AG10803 (cell line): ENCODE results near the gene CD58.

Experiments
- DNase-seq: peaks from one replicate; pipeline ENCODE4 v3.0.0; 2010; ENCODE audit warnings: low read depth
- H3K4me3 ChIP-seq: 2 replicates; pipeline ENCODE4 v1.5.1; 2011; ENCODE audit warnings: mild to moderate bottlenecking, low read length, control low read depth
- TF ChIP-seq, protein P1 (sequence below): conservative IDR thresholded peaks from 2 replicates; pipeline ENCODE4 v1.5.1; 2011; ENCODE audit warnings: mild to moderate bottlenecking, low read length, control low read depth, inconsistent platforms

CD58 gene

GRCh38 chr1:116492358-116492811, 78.4 kb downstream of the CD58 start:
- TF ChIP-seq, protein P1, sequence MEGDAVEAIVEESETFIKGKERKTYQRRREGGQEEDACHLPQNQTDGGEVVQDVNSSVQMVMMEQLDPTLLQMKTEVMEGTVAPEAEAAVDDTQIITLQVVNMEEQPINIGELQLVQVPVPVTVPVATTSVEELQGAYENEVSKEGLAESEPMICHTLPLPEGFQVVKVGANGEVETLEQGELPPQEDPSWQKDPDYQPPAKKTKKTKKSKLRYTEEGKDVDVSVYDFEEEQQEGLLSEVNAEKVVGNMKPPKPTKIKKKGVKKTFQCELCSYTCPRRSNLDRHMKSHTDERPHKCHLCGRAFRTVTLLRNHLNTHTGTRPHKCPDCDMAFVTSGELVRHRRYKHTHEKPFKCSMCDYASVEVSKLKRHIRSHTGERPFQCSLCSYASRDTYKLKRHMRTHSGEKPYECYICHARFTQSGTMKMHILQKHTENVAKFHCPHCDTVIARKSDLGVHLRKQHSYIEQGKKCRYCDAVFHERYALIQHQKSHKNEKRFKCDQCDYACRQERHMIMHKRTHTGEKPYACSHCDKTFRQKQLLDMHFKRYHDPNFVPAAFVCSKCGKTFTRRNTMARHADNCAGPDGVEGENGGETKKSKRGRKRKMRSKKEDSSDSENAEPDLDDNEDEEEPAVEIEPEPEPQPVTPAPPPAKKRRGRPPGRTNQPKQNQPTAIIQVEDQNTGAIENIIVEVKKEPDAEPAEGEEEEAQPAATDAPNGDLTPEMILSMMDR = no peak
- DNase-seq = no peak
- no peak overlapping the region for H3K4me3 ChIP-seq

- no peak overlapping the region for H3K4me3 ChIP-seq
- no peak for DNase-seq
- TF ChIP-seq, protein P1 = no peak
Measured at GRCh38 chr1:116491700-116492357, 79.0 kb downstream of the CD58 start.

- DNase-seq = no peak
- no peak overlapping the region for H3K4me3 ChIP-seq
- TF ChIP-seq, protein P1 = no peak
Measured at GRCh38 chr1:116490588-116490987, 80.2 kb downstream of the CD58 start.

DNA sequence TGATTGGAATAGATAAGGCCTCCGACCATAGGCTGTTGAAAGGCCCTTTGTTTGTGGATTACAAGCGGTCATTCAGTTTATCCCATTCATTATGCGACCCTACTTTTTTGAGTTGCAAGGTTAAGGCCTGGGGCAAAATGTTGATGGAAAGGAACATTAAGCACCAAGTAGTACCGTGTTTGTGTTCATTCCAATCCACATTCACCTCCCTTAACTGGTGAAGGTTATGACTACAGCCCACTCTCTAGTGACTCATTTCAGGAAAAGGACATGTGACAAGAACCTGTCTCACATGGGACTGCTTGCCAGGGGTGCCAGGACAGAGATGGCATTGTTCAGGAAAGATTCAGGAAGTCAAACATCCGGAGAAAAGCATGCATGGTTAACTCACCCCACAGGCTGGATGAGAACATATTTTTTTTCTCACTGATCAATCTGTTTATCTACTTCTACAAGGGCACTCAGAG, 81.6 kb downstream of the CD58 start:
- TF ChIP-seq, protein P1 = no peak
- no peak for DNase-seq
- no peak overlapping the region for H3K4me3 ChIP-seq

GRCh38 chr1:116488071-116488470, 82.8 kb downstream of the CD58 start:
- DNase-seq = no peak
- TF ChIP-seq, protein P1 = no peak
- H3K4me3 ChIP-seq = no peak overlapping the region

- H3K4me3 ChIP-seq = no peak overlapping the region
- DNase-seq = no peak
- TF ChIP-seq, protein P1 = no peak
Measured at GRCh38 chr1:116487583-116487982, 83.2 kb downstream of the CD58 start.

DNA sequence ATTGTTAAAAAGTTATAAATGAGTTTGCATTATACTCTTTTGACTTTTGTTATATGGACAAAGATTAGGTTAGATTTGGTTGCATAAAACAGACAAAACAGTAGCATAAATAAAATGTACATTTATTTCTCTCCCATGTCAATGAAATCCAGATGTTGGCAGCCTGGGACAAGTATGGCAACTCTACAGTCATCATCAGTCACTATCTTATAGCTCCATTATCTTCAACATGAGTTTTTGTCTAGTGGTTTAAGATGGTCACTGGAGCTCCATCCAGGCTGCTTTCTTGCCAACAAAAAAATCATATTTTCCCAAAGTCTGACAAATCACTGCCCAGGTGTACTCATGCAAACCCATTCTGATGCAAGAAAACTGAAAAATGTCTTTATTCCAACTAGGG, 83.8 kb downstream of the CD58 start:
- no peak for DNase-seq
- no peak overlapping the region for H3K4me3 ChIP-seq
- TF ChIP-seq, protein P1 = no peak
